A549 treated with GW870086 at 1 μM for 4 hours (cell line): ENCODE data around the gene PLXND1. TPM values are rescaled to one million over a fixed set of nuclear protein-coding genes. Genes with fewer than 3 reads are reported as not detected.

Source experiments
- total RNA-seq: library from RNA; stranded (reverse); fragments of 200-300 nt; extraction: Qiagen RNA extraction; gene quantifications from 5 replicates; pipeline ENCODE4 v1.2.3, GENCODE V29; 2022; ENCODE audit warnings: low read depth

The PLXND1 gene
- total RNA-seq, result 92.1 to 110 TPM (median 104 TPM) in 5 replicates

GRCh38 chr3:129606636-129607390, at the start of gene PLXND1:
TSS of gene PLXND1 (minus strand) at chr3:129606676. CDS start at chr3:129606639, 37 bp downstream.

GRCh38 chr3:129543156-129543790, 63.2 kb downstream of the PLXND1 start, which contains the start of gene H1-8:
TSS of gene H1-8 (plus strand) at chr3:129543175. CDS start at chr3:129543219, 44 bp downstream.

GRCh38 chr3:129528589-129529100, 77.8 kb downstream of the PLXND1 start, which contains the start of gene RHO:
TSS of gene RHO (plus strand) at chr3:129528639. CDS start at chr3:129528734, 95 bp downstream.

Other genes starting within 250 kb of the PLXND1 start
- gene EFCAB12, start 178.0 kb downstream of the PLXND1 start, total RNA-seq, result 0.73 to 1.00 TPM (median 0.80 TPM) in 5 replicates
- 19.4 to 23.9 TPM (median 22.3 TPM) in 5 replicates for gene MBD4, start 166.7 kb downstream of the PLXND1 start, total RNA-seq
- 11.9 to 13.6 TPM (median 12.8 TPM) in 5 replicates for gene IFT122, start 166.5 kb downstream of the PLXND1 start, total RNA-seq
- gene RHO, start 78.0 kb downstream of the PLXND1 start, total RNA-seq, result not detected in 5 replicates
- not detected in 5 replicates for gene H1-8, start 63.5 kb downstream of the PLXND1 start, total RNA-seq